Vagina (tissue), 2 donors: ENCODE results near the gene CCT6B.

ENCODE experiments used
- POLR2A ChIP-seq, 2 donors: fragments of 450-650 bp; IDR thresholded peaks; one replicate each; pipeline ENCODE4 v1.6.1; 2017; ENCODE audit warnings: antibody characterized with exemption in 2 of 2, mild to moderate bottlenecking in 2 of 2, moderate library complexity in 2 of 2
- TF ChIP-seq, protein P1 (sequence below), 3 experiments: fragments of 450-650 bp in 2 of 3; fragments of 200-600 bp in 1 of 3; sonication (generic) in 1 of 3; IDR thresholded peaks; one replicate each; pipeline ENCODE4 v1.5.1; 2017 to 2019; ENCODE audit warnings: antibody characterized with exemption in 3 of 3, mild to moderate bottlenecking in 2 of 3, moderate library complexity in 2 of 3

DNA sequence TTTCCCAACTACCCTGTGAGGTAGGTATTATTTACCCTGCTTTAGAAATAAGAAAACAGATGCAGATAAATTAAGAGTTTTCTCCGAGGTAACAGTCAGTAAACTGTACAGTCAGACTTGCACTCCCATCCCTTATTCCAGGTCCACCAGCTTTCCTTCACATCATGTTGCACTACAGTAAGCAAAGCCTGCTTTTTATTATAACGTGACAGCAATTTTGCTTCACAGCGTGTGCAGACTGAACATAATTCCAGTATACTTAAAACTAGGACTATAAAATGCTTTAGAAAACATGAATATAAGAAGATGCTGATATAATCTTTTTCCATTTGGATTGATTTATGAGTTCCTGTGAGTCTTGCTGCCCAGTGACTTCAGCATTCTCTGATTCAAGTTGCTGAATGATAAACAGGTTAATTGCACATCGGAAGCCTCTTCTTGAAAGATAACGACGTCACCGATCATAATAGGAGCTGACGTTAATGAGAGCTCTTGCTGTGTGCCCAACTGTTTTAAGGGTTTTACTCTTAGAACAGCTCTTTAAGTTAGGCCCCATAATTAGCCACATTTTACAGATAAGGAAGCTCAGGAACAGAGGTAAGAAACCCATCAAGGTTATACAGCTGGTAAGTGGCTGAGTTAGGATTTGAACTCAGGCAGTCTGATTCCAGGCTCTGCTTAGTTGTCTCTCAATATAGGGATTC lies 20.4 kb upstream of the CCT6B start:
- TF ChIP-seq POLR2A (IDR thresholded peaks at IDR 0.05), result no peak
- TF ChIP-seq, protein P1, sequence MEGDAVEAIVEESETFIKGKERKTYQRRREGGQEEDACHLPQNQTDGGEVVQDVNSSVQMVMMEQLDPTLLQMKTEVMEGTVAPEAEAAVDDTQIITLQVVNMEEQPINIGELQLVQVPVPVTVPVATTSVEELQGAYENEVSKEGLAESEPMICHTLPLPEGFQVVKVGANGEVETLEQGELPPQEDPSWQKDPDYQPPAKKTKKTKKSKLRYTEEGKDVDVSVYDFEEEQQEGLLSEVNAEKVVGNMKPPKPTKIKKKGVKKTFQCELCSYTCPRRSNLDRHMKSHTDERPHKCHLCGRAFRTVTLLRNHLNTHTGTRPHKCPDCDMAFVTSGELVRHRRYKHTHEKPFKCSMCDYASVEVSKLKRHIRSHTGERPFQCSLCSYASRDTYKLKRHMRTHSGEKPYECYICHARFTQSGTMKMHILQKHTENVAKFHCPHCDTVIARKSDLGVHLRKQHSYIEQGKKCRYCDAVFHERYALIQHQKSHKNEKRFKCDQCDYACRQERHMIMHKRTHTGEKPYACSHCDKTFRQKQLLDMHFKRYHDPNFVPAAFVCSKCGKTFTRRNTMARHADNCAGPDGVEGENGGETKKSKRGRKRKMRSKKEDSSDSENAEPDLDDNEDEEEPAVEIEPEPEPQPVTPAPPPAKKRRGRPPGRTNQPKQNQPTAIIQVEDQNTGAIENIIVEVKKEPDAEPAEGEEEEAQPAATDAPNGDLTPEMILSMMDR (IDR thresholded peaks at IDR 0.05), result no peak
